HepG2 (cell line): Measurements from ENCODE around the gene IRF1. TPM values are rescaled to one million over a fixed set of nuclear protein-coding genes. Genes with fewer than 3 reads are reported as not detected.
A peak's percentile ranks its signal among the peaks of the same experiment; 100 is the strongest.

Experiments
- ATAC-seq: fragments of 200-7000 bp; cut with Tn5 transposase; 3 replicates; pipeline ENCODE4 v1.9.1; 2020; ENCODE audit warnings: mild to moderate bottlenecking, moderate library complexity
- BruUV-seq: library from RNA; stranded (reverse); fragments of 400-500 nt; replicated peaks from 2 replicates; lab custom pipeline; 2021; lab: Mats Ljungman, UMichigan
- CTCF ChIA-PET: fragments of 300-600 bp; formaldehyde crosslinking; extraction: SDS; loops from one replicate; lab custom pipeline; 2021; ENCODE audit warnings: low total read pairs, inconsistent platforms, low intra/inter-chr PET ratio; lab: Yijun Ruan, JAX
- POLR2A ChIA-PET: fragments of 350-600 bp; sonication (Branson Sonifier 250); formaldehyde crosslinking; loops from one replicate; lab custom pipeline; 2020; ENCODE audit warnings: antibody characterized with exemption, inconsistent platforms; lab: Yijun Ruan, JAX
- DNase-seq: peaks from one replicate; pipeline ENCODE4 v3.0.0-alpha.2; 2015; ENCODE audit warnings: low spot score
- FAIRE-seq: peaks from 3 replicates; lab custom pipeline; 2011; peaks lifted over from hg19 to GRCh38; lab: Jason Lieb, UNC
- H2AFZ ChIP-seq: one replicate; pipeline ENCODE4 v1.6.1; 2011; ENCODE audit warnings: low read length, inconsistent platforms
- H3K27ac ChIP-seq: fragments of 300-600 bp; 3 replicates; pipeline ENCODE4 v1.8.0; 2011; ENCODE audit warnings: mixed run types, mild to moderate bottlenecking, mixed read lengths, low read length, inconsistent platforms; ENCODE audit not compliant: insufficient read depth; ENCODE audit errors: extremely low read length
- H3K27me3 ChIP-seq, 2 experiments: fragments of 200-600 bp in 1 of 2; 2 replicates in 1 of 2; 3 replicates in 1 of 2; pipeline versions ENCODE4 v1.6.0 to v1.8.0; 2011; ENCODE audit warnings: low read length in 2 of 2, mild to moderate bottlenecking in 2 of 2, moderate library complexity in 2 of 2, inconsistent platforms in 1 of 2; ENCODE audit not compliant: insufficient read depth in 2 of 2, control insufficient read depth in 1 of 2
- H3K36me3 ChIP-seq, 2 experiments: fragments of 200-600 bp in 1 of 2; replicated peaks in 1 of 2; 2 replicates in 1 of 2; 3 replicates in 1 of 2; pipeline versions ENCODE4 v1.5.1 to v1.8.0; 2011; ENCODE audit warnings: low read length in 2 of 2, inconsistent platforms in 1 of 2; ENCODE audit not compliant: insufficient read depth in 2 of 2, control insufficient read depth in 1 of 2
- H3K4me1 ChIP-seq: 2 replicates; pipeline ENCODE4 v1.5.1; 2012; ENCODE audit warnings: low read length, inconsistent platforms; ENCODE audit not compliant: insufficient read depth
- H3K4me2 ChIP-seq: 2 replicates; pipeline ENCODE4 v1.6.0; 2011; ENCODE audit warnings: low read depth, low read length, inconsistent platforms
- H3K4me3 ChIP-seq, 3 experiments: fragments of 200-600 bp in 1 of 3; sonication (generic), shearing (Covaris generic) in 1 of 3; replicated peaks in 1 of 3; 2 replicates each; pipeline ENCODE4 v1.5.1; 2011 to 2016; ENCODE audit warnings: low read length in 3 of 3, inconsistent platforms in 2 of 3, low read depth in 2 of 3, mild to moderate bottlenecking in 2 of 3, control low read depth in 1 of 3, mixed read lengths in 1 of 3; ENCODE audit not compliant: insufficient read depth in 1 of 3
- H3K79me2 ChIP-seq: one replicate; pipeline ENCODE4 v1.6.1; 2011; ENCODE audit warnings: low read length, inconsistent platforms; ENCODE audit not compliant: insufficient read depth
- H3K9ac ChIP-seq: 2 replicates; pipeline ENCODE4 v1.6.0; 2011; ENCODE audit warnings: mild to moderate bottlenecking, low read depth, low read length, inconsistent platforms; ENCODE audit not compliant: insufficient read depth
- H3K9me3 ChIP-seq: 2 replicates; pipeline ENCODE4 v1.5.1; 2012; ENCODE audit warnings: mild to moderate bottlenecking, low read length
- H4K20me1 ChIP-seq: 2 replicates; pipeline ENCODE4 v1.6.0; 2011; ENCODE audit warnings: inconsistent platforms, mild to moderate bottlenecking, low read length, moderate library complexity; ENCODE audit not compliant: insufficient read depth
- AKAP8 ChIP-seq: sonication (generic); formaldehyde crosslinking; IDR thresholded peaks from 2 replicates; pipeline ENCODE4 v1.5.1; 2020; ENCODE audit warnings: mild to moderate bottlenecking, missing genetic modification reagents
- FOSL1 ChIP-seq: sonication (generic); formaldehyde crosslinking; IDR thresholded peaks from 2 replicates; pipeline ENCODE4 v1.9.0; 2021; ENCODE audit warnings: missing genetic modification reagents, borderline replicate concordance
- GLI4 ChIP-seq: sonication (generic); formaldehyde crosslinking; IDR thresholded peaks from 2 replicates; pipeline ENCODE4 v1.5.1; 2020; ENCODE audit warnings: missing genetic modification reagents, mild to moderate bottlenecking, moderate library complexity, borderline replicate concordance
- MED8 ChIP-seq: sonication (generic); formaldehyde crosslinking; IDR thresholded peaks from 2 replicates; pipeline ENCODE4 v1.8.1; 2023; ENCODE audit warnings: mild to moderate bottlenecking, missing genetic modification reagents; ENCODE audit not compliant: insufficient replicate concordance
- NFYC ChIP-seq: IDR thresholded peaks from 2 replicates; pipeline ENCODE4 v1.6.1; 2016; ENCODE audit warnings: missing genetic modification reagents, missing compliant biosample characterization
- NKX3-1 ChIP-seq: sonication (generic); formaldehyde crosslinking; IDR thresholded peaks from 2 replicates; pipeline ENCODE4 v1.5.0; 2020; ENCODE audit warnings: missing genetic modification reagents
- POGZ ChIP-seq: sonication (generic); formaldehyde crosslinking; IDR thresholded peaks from 2 replicates; pipeline ENCODE4 v1.4.0; 2020; ENCODE audit warnings: mild to moderate bottlenecking, missing genetic modification reagents
- RFXAP ChIP-seq: sonication (generic); formaldehyde crosslinking; IDR thresholded peaks from 2 replicates; pipeline ENCODE4 v1.4.0; 2020; ENCODE audit warnings: missing genetic modification reagents, borderline replicate concordance
- RORA ChIP-seq: sonication (generic); formaldehyde crosslinking; IDR thresholded peaks from 2 replicates; pipeline ENCODE4 v1.5.0; 2020; ENCODE audit warnings: mild to moderate bottlenecking, missing genetic modification reagents, moderate library complexity
- SP5 ChIP-seq: IDR thresholded peaks from 2 replicates; pipeline ENCODE4 v1.6.1; 2016; ENCODE audit warnings: low read depth, borderline replicate concordance
- TCF7 ChIP-seq: sonication (generic); IDR thresholded peaks from 2 replicates; pipeline ENCODE4 v1.6.1; 2016; ENCODE audit warnings: antibody characterized with exemption, low read depth
- ZFP36L1 ChIP-seq: sonication (generic); formaldehyde crosslinking; IDR thresholded peaks from 2 replicates; pipeline ENCODE4 v1.8.0; 2022; ENCODE audit warnings: mild to moderate bottlenecking, missing genetic modification reagents, moderate library complexity
- ZNF3 ChIP-seq: IDR thresholded peaks from 2 replicates; pipeline ENCODE4 v1.7.0; 2017; ENCODE audit warnings: inconsistent platforms
- ZNF557 ChIP-seq: sonication (generic); formaldehyde crosslinking; IDR thresholded peaks from 2 replicates; pipeline ENCODE4 v1.4.0; 2020; ENCODE audit warnings: missing genetic modification reagents
- ZNF746 ChIP-seq: sonication (generic); formaldehyde crosslinking; IDR thresholded peaks from 2 replicates; pipeline ENCODE4 v1.8.0; 2022; ENCODE audit warnings: mild to moderate bottlenecking, missing genetic modification reagents
- ZNF850 ChIP-seq: sonication (generic); formaldehyde crosslinking; conservative IDR thresholded peaks from 2 replicates; pipeline ENCODE4 v1.9.0; 2021; ENCODE audit warnings: mild to moderate bottlenecking, missing genetic modification reagents
- ZSCAN21 ChIP-seq: sonication (generic); formaldehyde crosslinking; IDR thresholded peaks from 2 replicates; pipeline ENCODE4 v1.8.0; 2022; ENCODE audit warnings: mild to moderate bottlenecking, missing genetic modification reagents, moderate library complexity, borderline replicate concordance
- WGBS: methylation state at CpG from one replicate; pipeline ENCODE4 v1.1.6; 2017; ENCODE audit warnings: low lambda C conversion rate; 5-methylcytosine and 5-hydroxymethylcytosine counted together
- in situ Hi-C: cut with HindIII; loops from 2 replicates; pipeline ENCODE4 v1.10.0; 2017; ENCODE audit warnings: low pct_unique_long_range_greater_than_20kb; ENCODE audit not compliant: extremely low pct_ligation_motif_present
- intact Hi-C: fragments of 100-400 bp; cut with micrococcal nuclease; formaldehyde crosslinking; loops from one replicate; pipeline ENCODE4 v1.10.0; 2022; ENCODE audit not compliant: unreplicated experiment
- polyA plus RNA-seq, 8 experiments: library from polyadenylated mRNA; depleted of rRNA in 3 of 8; stranded (reverse) in 7 of 8; unstranded in 1 of 8; fragments of >200 nt; fragmentation: Illumina TruSeq in 4 of 8; extraction: Trizol in 4 of 8; gene quantifications; 2 replicates each; pipeline versions ENCODE4 v1.2.1 to v1.2.3, GENCODE V29; 2011 to 2016; ENCODE audit warnings: low read depth in 4 of 8, missing spikeins in 1 of 8, mixed read lengths in 1 of 8; ENCODE audit not compliant: insufficient read depth in 1 of 8
- total RNA-seq, 5 experiments: library from RNA; depleted of rRNA; stranded (reverse); fragments of >200 nt; fragmentation: Illumina TruSeq; extraction: Trizol; gene quantifications; 2 replicates each; pipeline ENCODE4 v1.2.3, GENCODE V29; 2016; ENCODE audit warnings: low read depth in 1 of 5
- TF ChIP-seq, protein P1 (sequence below): IDR thresholded peaks from 2 replicates; pipeline ENCODE4 v1.6.1; 2016; ENCODE audit warnings: low read depth, control low read depth
- TF ChIP-seq, protein P2 (sequence below): sonication (generic); formaldehyde crosslinking; IDR thresholded peaks from 2 replicates; pipeline ENCODE4 v1.9.0; 2022; ENCODE audit warnings: low read depth, missing genetic modification reagents

The IRF1 gene
- total and polyA plus RNA-seq, 2 of the 13 experiments (the other 11 are each of a cell fraction or from before 2014, with no cell fraction given) = 4.1 to 8.8 TPM

DNA sequence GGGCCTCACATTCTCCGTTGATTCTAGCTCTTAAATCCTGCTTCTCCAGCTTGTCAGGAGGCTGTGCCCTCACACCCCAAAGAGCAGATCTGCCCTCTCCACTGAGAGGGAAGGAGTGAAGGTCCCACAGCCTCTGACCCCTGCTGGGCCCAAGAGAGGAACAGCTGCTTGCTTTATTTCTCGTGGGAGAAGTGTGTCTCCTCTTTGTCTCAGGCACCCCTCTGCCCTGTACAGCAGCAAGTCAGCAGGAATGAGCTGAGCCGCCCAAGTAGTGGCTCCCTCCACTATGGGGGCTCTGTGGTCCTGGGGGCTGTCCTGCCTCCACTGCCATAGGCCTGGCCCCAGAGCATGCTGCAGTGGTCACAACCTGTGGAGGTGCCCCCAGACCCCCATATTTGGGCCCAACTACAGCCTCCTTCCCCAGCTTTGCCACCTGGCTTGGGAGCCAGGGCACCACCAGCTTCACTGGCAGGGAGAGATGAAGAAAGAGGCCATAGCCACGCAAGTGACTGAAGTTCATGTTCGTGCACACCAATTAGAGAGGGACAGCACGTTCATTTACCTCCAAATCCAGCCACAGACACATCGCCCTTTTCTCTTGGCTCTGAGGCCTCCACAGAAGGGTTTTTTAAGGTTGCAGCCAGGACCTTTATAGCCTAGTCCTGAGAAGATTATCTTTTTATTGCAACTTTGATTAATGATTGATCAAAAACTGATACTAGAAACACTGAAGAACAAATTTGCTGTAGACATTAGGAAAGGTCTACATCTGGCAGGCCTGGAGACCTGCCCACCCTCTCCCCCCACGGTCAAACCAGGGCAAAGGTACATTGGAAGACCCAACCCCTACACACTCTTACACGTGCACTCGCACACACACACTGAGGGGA is 27.5 kb downstream of the IRF1 start:
- no TSS peak for BruUV-seq
- H3K36me3 ChIP-seq = no peaks in the 10 kb centered on the region
- FAIRE-seq = peak; percentile 26
- ATAC-seq = no peak
- H3K4me1 ChIP-seq = peaks cover 100% of the 10 kb centered on the region
- peak overlapping the region; percentile 90 for H3K4me2 ChIP-seq
- in situ Hi-C loops (no loop called here), intact Hi-C loops (loop anchor here (5.0 kb wide), 1 partner anchor 34 kb away; no protein-coding TSS in a partner anchor)
- H3K9ac ChIP-seq = 0 out of 2 replicates have a peak overlapping the region, but pooled peaks have one; percentile 53
- H3K9me3 ChIP-seq = no peaks in the 10 kb centered on the region
- H2AFZ ChIP-seq = no peak overlapping the region
- no peaks in the 10 kb centered on the region for H4K20me1 ChIP-seq
- no peaks in the 10 kb centered on the region for H3K79me2 ChIP-seq
- POLR2A ChIA-PET = interaction anchor here (1.3 to 2.0 kb wide), 2 partner anchors 28 to 36 kb away, joined by 3 to 8 read pairs; partner anchors contain the start of gene IRF1
- WGBS = 42% methylated on average over 10 of the region's 10 CpGs
- no peak overlapping the region for H3K27ac ChIP-seq
- H3K4me3 ChIP-seq = peak overlapping the region in 2 of 3 experiments; percentile 47 to 71; a peak in 1 of 6 replicates
- CTCF ChIA-PET = no interaction called here
- DNase-seq = no peak
- no peaks in the 10 kb centered on the region for H3K27me3 ChIP-seq
- TF ChIP-seq ZSCAN21 (CRISPR knock-in tag) = no peak
- TF ChIP-seq ZFP36L1 (CRISPR knock-in tag) = no peak
- TF ChIP-seq SP5 = no peak
- TF ChIP-seq, protein P1, sequence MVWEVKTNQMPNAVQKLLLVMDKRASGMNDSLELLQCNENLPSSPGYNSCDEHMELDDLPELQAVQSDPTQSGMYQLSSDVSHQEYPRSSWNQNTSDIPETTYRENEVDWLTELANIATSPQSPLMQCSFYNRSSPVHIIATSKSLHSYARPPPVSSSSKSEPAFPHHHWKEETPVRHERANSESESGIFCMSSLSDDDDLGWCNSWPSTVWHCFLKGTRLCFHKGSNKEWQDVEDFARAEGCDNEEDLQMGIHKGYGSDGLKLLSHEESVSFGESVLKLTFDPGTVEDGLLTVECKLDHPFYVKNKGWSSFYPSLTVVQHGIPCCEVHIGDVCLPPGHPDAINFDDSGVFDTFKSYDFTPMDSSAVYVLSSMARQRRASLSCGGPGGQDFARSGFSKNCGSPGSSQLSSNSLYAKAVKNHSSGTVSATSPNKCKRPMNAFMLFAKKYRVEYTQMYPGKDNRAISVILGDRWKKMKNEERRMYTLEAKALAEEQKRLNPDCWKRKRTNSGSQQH (CRISPR knock-in tag) = no peak
- TF ChIP-seq TCF7 = no peak
- no peak for TF ChIP-seq RORA (CRISPR knock-in tag)
- no peak for TF ChIP-seq GLI4
- TF ChIP-seq ZNF557 = no peak
- no peak for TF ChIP-seq RFXAP (CRISPR knock-in tag)
- TF ChIP-seq NFYC = no peak
- no peak for TF ChIP-seq NKX3-1 (CRISPR knock-in tag)
- TF ChIP-seq MED8 (CRISPR knock-in tag) = no peak
- TF ChIP-seq, protein P2, sequence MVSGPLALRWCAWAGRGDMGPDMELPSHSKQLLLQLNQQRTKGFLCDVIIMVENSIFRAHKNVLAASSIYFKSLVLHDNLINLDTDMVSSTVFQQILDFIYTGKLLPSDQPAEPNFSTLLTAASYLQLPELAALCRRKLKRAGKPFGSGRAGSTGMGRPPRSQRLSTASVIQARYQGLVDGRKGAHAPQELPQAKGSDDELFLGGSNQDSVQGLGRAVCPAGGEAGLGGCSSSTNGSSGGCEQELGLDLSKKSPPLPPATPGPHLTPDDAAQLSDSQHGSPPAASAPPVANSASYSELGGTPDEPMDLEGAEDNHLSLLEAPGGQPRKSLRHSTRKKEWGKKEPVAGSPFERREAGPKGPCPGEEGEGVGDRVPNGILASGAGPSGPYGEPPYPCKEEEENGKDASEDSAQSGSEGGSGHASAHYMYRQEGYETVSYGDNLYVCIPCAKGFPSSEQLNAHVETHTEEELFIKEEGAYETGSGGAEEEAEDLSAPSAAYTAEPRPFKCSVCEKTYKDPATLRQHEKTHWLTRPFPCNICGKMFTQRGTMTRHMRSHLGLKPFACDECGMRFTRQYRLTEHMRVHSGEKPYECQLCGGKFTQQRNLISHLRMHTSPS (CRISPR knock-in tag) = no peak
- no peak for TF ChIP-seq FOSL1 (CRISPR knock-in tag)
- TF ChIP-seq ZNF850 (CRISPR knock-in tag) = no peak
- no peak for TF ChIP-seq POGZ (CRISPR knock-in tag)
- no peak for TF ChIP-seq ZNF746 (CRISPR knock-in tag)
- no peak for TF ChIP-seq AKAP8 (CRISPR knock-in tag)
- no peak for TF ChIP-seq ZNF3
